Activated CD8-positive, alpha-beta memory T cell treated with anti-CD3 and anti-CD28 coated beads for 4 hours (primary cell): ENCODE measurements around the gene TMEM234.
"Not testable (repeated sequence)": the region's sequence is repeated elsewhere in the genome, so short reads cannot be mapped to it uniquely, and the experiment has no call there.

Experiments
- DNase-seq, 2 donors: peaks; one replicate each; pipeline ENCODE4 v3.0.0-alpha.2; 2020; ENCODE audit warnings: low read depth in 2 of 2

The TMEM234 gene

GRCh38 chr1:32221980-32222755 is at the start of gene TMEM234, which contains the start of gene EIF3I:
TSS of gene TMEM234 (minus strand) at chr1:32222353. CDS start at chr1:32222322, 31 bp downstream.
TSS of gene EIF3I (plus strand) at chr1:32222407. CDS start at chr1:32222442, 35 bp downstream.
- peak; percentile 89 to 90 for DNase-seq

GRCh38 chr1:32269744-32270143 is 47.6 kb upstream of the TMEM234 start:
- no peak for DNase-seq

DNA sequence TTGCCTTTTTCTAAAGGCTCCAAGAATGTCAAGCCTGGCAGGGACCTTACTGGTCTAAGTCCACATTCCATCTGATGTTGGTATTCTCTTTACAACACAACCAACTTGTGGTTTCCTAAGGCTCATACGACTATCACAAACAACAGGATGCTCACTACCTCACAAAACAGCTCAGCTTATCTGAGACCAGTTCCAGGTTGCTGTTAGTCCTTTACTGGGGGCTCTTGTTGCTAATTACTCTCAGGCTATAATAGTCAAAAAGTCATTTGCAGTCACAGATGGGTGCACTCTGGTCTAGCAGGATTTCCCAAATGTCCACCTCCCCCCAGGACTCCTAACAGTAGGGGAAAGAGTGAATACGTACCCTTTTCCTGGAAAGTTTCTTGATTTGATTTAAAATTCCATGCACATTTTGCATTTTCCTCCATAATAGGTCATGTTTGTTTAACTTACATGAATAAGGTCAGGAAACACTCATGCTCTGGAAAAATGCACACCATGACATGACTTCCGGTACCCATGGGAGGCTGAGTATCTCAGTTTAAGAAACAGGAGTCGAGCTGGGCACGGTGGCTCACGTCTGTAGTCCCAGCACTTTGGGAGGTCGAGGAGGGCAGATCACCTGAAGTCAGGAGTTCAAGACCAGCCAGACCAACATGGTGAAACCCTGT is 44.9 kb upstream of the TMEM234 start:
- DNase-seq, result no peak

DNA sequence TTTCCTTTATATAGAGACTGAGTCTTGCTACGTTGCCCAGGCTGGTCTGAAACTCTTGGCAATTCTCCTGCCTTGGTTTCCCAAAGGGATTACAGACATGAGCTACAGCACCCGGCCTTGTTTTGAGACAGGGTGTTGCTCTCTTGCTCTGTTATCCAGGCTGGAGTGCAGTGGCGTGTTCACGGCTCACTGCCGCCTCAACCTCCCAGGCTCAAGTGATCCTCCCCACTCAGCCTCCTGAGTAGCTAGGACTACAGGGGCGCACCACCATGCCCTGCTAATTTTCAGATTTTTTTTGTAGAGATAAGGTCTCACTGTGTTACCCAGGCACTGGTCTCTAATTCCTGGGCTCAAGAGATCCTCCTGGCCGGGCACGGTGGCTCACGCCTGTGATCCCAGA is 43.7 kb upstream of the TMEM234 start:
- DNase-seq, result no peak

GRCh38 chr1:32263744-32264143 is 41.6 kb upstream of the TMEM234 start:
- DNase-seq, result no peak

- not testable (repeated sequence) for DNase-seq
Observed at GRCh38 chr1:32263236-32263593, 41.1 kb upstream of the TMEM234 start.

DNA sequence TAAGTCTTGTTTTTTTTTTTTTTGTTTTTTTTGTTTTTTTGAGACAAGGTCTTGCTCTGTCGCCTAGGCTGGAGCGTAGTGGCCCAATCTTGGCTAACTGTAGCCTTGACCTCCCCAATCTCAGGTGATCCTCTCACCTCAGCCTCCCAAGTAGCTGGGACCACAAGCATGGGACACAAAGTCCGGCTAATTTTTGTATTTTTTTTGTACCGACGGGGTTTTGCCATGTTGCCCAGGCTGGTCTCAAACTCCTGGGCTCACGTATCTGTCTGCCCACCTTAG is 35.0 kb upstream of the TMEM234 start:
- no peak for DNase-seq

DNA sequence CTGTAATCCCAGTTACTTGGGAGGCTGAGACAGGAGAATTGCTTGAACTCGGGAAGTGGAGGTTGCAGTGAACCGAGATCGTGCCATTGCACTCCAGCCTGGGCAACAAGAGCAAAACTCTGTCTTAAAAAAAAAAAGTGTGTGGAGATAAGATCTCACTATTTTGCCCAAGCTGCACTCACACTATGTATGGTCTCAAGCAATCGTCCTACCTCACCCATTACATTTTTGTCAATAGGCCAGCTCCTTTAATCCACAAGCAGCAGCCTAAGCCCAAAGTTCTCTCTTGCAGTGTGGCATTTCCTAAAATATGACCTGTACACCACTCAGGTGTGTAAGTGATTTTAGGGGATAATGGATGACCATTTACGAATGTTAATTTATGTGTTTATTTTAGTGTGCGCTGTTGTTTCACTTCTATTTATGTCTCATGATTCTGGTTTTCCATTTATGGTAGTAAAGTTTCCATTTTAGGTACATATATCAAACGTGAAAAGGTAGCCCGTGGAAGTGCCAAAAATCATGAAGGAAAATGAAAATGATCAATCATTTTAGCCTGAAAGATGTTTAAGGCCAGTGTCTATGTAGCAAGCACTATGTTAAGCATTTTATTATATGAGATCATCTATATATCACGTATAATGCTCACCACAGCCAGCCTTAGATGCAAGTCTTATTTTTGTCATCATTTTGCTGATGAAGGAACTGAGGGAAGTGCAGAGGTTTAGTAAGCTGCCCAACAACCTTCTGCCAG is 34.5 kb upstream of the TMEM234 start:
- DNase-seq, result no peak

GRCh38 chr1:32255072-32256071 is 33.2 kb upstream of the TMEM234 start:
- DNase-seq, result no peak

GRCh38 chr1:32250893-32251716 is 29.0 kb upstream of the TMEM234 start, which contains the start of gene LCK:
TSS of gene LCK (plus strand) at chr1:32251265. CDS start at chr1:32274330, 23,065 bp downstream.
- DNase-seq, result peak in 1 of 2 donors; percentile 43

GRCh38 chr1:32249831-32250525 is 27.8 kb upstream of the TMEM234 start:
- peak; percentile 63 to 74 for DNase-seq

DNA sequence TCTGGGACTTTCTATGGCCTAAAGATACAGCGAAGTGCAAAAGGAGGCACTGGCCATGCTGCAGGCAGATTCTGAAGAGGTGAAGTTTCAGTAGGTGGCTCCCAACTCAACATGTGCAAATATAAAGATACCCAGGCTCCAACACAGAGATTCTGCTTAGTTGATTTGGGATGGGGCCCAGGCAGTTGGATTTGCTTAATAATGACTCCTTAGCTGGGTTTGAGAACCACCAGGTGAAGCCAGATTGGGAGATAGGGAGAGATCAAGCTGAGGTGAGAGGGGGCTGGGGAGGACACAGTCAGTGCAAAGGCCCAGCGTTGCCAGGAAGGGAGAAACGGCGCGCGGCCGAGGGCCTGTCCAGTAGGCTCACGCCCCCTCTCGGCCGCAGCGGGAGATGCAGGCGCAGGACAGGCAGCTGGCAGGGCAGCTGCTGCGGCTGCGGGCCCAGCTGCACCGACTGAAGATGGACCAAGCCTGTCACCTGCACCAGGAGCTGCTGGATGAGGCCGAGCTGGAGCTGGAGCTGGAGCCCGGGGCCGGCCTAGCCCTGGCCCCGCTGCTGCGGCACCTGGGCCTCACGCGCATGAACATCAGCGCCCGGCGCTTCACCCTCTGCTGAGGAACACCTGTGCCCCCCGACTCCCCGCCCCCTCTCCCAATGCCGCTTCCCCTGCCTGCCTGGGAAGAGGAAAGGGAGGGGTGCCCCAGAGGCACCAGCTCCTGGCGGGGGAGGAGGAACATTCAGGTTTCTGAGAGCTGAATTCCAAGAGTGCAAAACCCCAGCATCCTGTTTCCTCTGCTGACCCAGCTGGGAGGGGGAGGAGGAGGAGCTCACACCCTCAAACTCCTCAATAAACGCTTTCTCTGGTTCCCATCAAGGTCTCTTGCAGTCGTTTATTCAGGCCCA is 26.1 kb upstream of the TMEM234 start:
- peak in 1 of 2 donors; percentile 53 for DNase-seq

GRCh38 chr1:32247452-32247851 is 25.3 kb upstream of the TMEM234 start:
- DNase-seq, result no peak

DNA sequence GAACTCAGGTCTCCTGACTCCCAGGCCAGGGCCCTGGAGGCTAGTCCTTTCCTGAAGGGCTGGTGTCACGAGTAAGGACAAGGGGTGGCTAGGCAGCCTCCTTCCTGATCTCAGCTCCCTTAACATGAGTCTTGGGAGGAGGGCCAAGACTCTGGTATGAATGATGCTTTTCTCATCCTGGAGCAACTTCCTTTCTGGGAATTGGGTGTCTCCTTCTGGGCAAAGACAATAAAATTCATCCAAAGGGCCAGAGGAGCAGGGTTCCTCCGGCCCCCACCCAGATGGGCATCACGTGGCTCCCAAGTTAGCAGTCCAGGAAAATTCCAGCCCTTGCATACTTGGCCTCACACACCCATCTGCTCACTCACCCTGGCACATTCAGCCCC is 24.7 kb upstream of the TMEM234 start, which contains the start of gene FAM167B:
TSS of gene FAM167B (plus strand) at position 335 of the 386 bp plus-strand sequence. CDS start 200 bp downstream, outside the sequence.
- no peak for DNase-seq

- DNase-seq, result no peak
Observed at GRCh38 chr1:32242341-32242851, 20.2 kb upstream of the TMEM234 start.

DNA sequence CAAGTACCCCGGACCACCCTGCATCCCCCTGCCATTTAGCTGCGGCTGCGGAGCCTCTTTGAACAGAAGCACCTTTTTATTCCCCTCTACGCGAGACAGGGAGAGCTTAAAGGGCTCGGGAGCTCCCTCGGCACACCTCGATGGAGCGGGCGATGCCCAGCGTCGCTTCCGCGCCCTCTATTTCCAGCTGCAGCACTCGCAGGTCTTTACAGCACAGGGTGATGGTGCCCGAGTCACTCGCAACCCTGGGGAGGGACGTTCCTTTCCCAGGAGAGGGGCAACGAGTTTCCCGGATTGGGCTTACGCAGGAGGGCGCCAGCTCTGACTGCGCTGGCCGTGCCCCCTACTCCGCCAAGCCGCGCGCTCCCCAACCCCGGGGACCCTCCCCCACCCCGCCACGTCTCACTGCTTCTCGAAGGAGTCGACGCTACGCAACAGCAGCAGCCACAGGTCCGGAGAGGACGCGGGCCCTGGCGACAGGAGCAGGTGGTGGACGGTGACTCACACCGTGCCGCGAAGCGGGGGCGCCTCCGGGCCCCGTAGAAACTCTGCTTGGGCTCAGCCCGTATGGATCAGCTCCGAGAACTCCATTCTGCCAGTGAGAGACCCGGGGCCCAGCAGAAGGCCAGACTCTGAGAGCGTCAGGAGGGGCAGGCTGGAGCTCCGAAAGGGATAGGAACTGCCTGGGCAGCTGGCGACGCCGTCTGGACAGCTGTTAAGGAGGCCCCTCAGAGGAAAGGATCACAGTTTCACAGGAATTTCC is 19.0 kb upstream of the TMEM234 start:
- DNase-seq, result no peak

DNA sequence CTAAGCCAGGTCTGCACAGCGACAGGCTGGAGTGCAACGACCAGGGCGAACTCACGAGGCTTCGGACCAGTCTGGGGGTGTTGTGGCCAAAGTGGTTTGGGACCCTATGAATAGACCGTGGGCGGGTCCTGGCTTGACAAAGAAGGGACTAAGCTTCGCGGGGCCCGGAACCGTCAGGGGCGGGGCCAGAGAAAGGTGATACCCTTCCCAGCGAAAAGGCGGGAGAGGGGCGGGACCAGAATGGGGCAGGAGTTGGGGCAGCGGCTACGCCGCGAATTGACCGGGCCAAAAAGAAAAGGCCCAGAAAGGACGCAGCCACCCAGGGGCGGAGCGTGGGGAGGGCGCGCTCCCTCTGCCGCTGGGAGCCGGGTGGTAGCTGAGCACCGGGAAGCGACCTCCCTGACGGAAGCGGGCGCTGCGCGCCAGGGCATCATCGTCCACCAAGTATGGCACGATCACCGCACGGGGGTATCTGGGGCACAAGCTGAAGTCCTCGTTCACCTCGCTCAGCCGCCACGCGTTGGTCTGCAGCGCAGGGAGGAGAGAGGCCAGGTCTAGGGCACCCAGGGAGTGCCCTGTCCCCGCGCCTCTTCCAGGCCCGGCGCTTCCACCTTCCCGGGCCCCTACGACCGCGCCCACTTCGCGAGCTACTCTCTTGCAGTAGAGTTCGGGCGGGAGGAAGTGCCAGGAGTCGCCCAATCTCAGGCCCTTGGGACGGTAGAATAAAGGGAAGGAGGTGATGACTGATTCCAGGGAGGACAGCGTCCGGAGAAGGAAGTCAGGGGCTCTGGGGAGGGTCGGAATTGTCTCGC is 18.2 kb upstream of the TMEM234 start:
- peak in 1 of 2 donors; percentile 28 for DNase-seq
